Stomach (tissue), 9 donors: ENCODE results near the gene LCN12. TPM values are rescaled to one million over a fixed set of nuclear protein-coding genes. Genes with fewer than 3 reads are reported as not detected.

ENCODE experiments used
- DNase-seq, 2 donors: peaks; one replicate each; pipeline versions ENCODE4 v3.0.0 to v3.0.0-alpha.2; 2013 to 2019
- H3K27ac ChIP-seq, 5 donors: fragments of 200-600 bp in 4 of 5; sonication (generic) in 4 of 5; one replicate each; pipeline ENCODE4 v1.5.1; 2013 to 2019; ENCODE audit warnings: mild to moderate bottlenecking in 1 of 5, moderate library complexity in 1 of 5
- H3K27me3 ChIP-seq, 3 donors: fragments of 200-600 bp; sonication (generic); one replicate each; pipeline ENCODE4 v1.5.1; 2017 to 2019; ENCODE audit warnings: mixed run types in 1 of 3
- H3K36me3 ChIP-seq, 4 donors: fragments of 200-600 bp; sonication (generic); 1 replicate in 3 of 4; 2 replicates in 1 of 4; pipeline ENCODE4 v1.5.1; 2016 to 2019
- H3K4me1 ChIP-seq, 4 donors: fragments of 200-600 bp; sonication (generic); one replicate each; pipeline ENCODE4 v1.5.1; 2016 to 2019
- H3K4me3 ChIP-seq, 4 donors: fragments of 200-600 bp; sonication (generic) in 3 of 4; one replicate each; pipeline ENCODE4 v1.5.1; 2016 to 2019; ENCODE audit warnings: mild to moderate bottlenecking in 1 of 4
- H3K9me3 ChIP-seq, 4 donors: fragments of 200-600 bp; sonication (generic); one replicate each; pipeline ENCODE4 v1.5.1; 2016 to 2019
- CTCF ChIP-seq, 7 experiments: fragments of 450-650 bp in 4 of 7; fragments of 200-600 bp in 3 of 7; sonication (generic) in 3 of 7; IDR thresholded peaks; one replicate each; pipeline ENCODE4 v1.5.1; 2016 to 2019; ENCODE audit warnings: antibody characterized with exemption in 7 of 7, control low read depth in 2 of 7, mild to moderate bottlenecking in 1 of 7
- EP300 ChIP-seq: sonication (generic); formaldehyde crosslinking; IDR thresholded peaks from one replicate; pipeline ENCODE4 v1.6.1; 2017; ENCODE audit warnings: antibody characterized with exemption
- POLR2A ChIP-seq, 4 donors: fragments of 450-650 bp; IDR thresholded peaks; one replicate each; pipeline ENCODE4 v1.6.1; 2016; ENCODE audit warnings: antibody characterized with exemption in 4 of 4, control low read depth in 2 of 4, mild to moderate bottlenecking in 1 of 4, moderate library complexity in 1 of 4
- POLR2AphosphoS5 ChIP-seq, 3 donors: sonication (generic); formaldehyde crosslinking; IDR thresholded peaks; one replicate each; pipeline ENCODE4 v1.6.1; 2016; ENCODE audit warnings: antibody characterized with exemption in 3 of 3
- WGBS, 5 donors: extraction: QIAGEN DNeasy Blood & Tissue Kit in 3 of 5; methylation state at CpG; one replicate each; pipeline versions ENCODE4 v1.1.5 to v1.1.7; 2013 to 2018; 5-methylcytosine and 5-hydroxymethylcytosine counted together
- intact Hi-C: fragments of 100-400 bp; cut with DNase I; formaldehyde crosslinking; loops from one replicate; pipeline ENCODE4 v1.15.1; 2023; ENCODE audit warnings: low total_unique reads
- polyA plus RNA-seq, 3 donors: library from polyadenylated mRNA; stranded (reverse); fragments of 200-250 nt; gene quantifications; one replicate each; pipeline ENCODE4 v1.2.3, GENCODE V29; 2013
- total RNA-seq, 5 donors: library from RNA; depleted of rRNA; stranded (reverse); fragments of >200 nt; gene quantifications; one replicate each; pipeline versions ENCODE4 v1.1.0 to v1.2.3, GENCODE V29; 2014 to 2016
- donor health status: healthy with polysubstance abuse.
- donor health status: Bipolar disorder and iron deficiency.
- donor health status: healthy.

Gene LCN12
- total and polyA plus RNA-seq, 8 donors: 0.73 to 6.3 (median 2.3) TPM; not detected in 3

GRCh38 chr9:136964833-136965422 is 12.9 kb downstream of the LCN12 start:
- peaks cover 0 to 16% (median 0%) of the 10 kb centered on the region in 3 donors for H3K27me3 ChIP-seq
- H3K27ac ChIP-seq: no peak overlapping the region
- no peaks in the 10 kb centered on the region for H3K36me3 ChIP-seq
- intact Hi-C loops: no loop called here
- DNase-seq: no peak
- no peaks in the 10 kb centered on the region for H3K9me3 ChIP-seq
- H3K4me3 ChIP-seq: no peak overlapping the region
- H3K4me1 ChIP-seq: peaks cover 18 to 35% (median 29%) of the 10 kb centered on the region in 4 donors
- no peak for TF ChIP-seq POLR2AphosphoS5 (IDR thresholded peaks at IDR 0.05)
- no peak for TF ChIP-seq EP300
- TF ChIP-seq CTCF (IDR thresholded peaks at IDR 0.05): no peak
- TF ChIP-seq POLR2A (IDR thresholded peaks at IDR 0.05): no peak
- 74 to 80% (median 77%) methylated on average over 26 of the region's 26 CpGs for WGBS, 5 donors

GRCh38 chr9:136965771-136966484 is 13.9 kb downstream of the LCN12 start:
- Histone ChIP-seq H3K9me3 (no peaks in the 10 kb centered on the region), H3K27me3 (peaks cover 0 to 26% (median 0%) of the 10 kb centered on the region in 3 donors), H3K4me3 (no peak overlapping the region), H3K36me3 (no peaks in the 10 kb centered on the region), H3K27ac (no peak overlapping the region), H3K4me1 (peaks cover 18 to 31% (median 26%) of the 10 kb centered on the region in 4 donors)
- TF ChIP-seq CTCF (IDR thresholded peaks at IDR 0.05) (no peak), POLR2AphosphoS5 (IDR thresholded peaks at IDR 0.05) (no peak)
- peak in 1 of 2 donors; percentile 50 for DNase-seq
- WGBS, 5 donors: 29 to 42% (median 35%) methylated on average over 23 of the region's 23 CpGs
- intact Hi-C loops: no loop called here

- DNase-seq: no peak
- Histone ChIP-seq H3K27ac (no peak overlapping the region), H3K4me1 (peaks cover 9 to 20% (median 15%) of the 10 kb centered on the region in 4 donors), H3K36me3 (no peaks in the 10 kb centered on the region), H3K27me3 (peaks cover 0 to 26% (median 0%) of the 10 kb centered on the region in 3 donors), H3K9me3 (no peaks in the 10 kb centered on the region), H3K4me3 (no peak overlapping the region)
- intact Hi-C loops: no loop called here
- TF ChIP-seq EP300: no peak
- 60 to 81% (median 73%) methylated on average over 10 to 17 of the region's 17 CpGs for WGBS, 5 donors
These were observed 16.5 kb downstream of the LCN12 start for GRCh38 chr9:136968333-136969127.

- TF ChIP-seq POLR2AphosphoS5 (IDR thresholded peaks at IDR 0.05) (no peak), POLR2A (IDR thresholded peaks at IDR 0.05) (no peak), CTCF (IDR thresholded peaks at IDR 0.05) (no peak), EP300 (no peak)
These were observed 17.1 kb downstream of the LCN12 start for GRCh38 chr9:136969150-136969549.

More at GRCh38 chr9:136969150-136969549, 17.1 kb downstream of the LCN12 start:
- Histone ChIP-seq H3K4me3 (no peak overlapping the region), H3K27me3 (peaks cover 0 to 26% (median 0%) of the 10 kb centered on the region in 3 donors), H3K4me1 (peaks cover 6 to 17% (median 11%) of the 10 kb centered on the region in 4 donors), H3K36me3 (no peaks in the 10 kb centered on the region), H3K27ac (no peak overlapping the region), H3K9me3 (no peaks in the 10 kb centered on the region)
- intact Hi-C loops: no loop called here
- WGBS, 5 donors: 75 to 86% (median 80%) methylated on average over 3 to 17 of the region's 17 CpGs
- no peak for DNase-seq
